GM10248 (cell line): Measurements from ENCODE around the gene BIRC7.

Source experiments
- CTCF ChIA-PET: fragments of 300-600 bp; sonication (Branson Sonifier 250); formaldehyde crosslinking; extraction: SDS; loops from one replicate; lab custom pipeline; 2021; ENCODE audit warnings: antibody characterized with exemption; lab: Yijun Ruan, JAX
- POLR2A ChIA-PET: fragments of 350-650 bp; sonication (Branson Sonifier 250); formaldehyde crosslinking; extraction: SDS; loops from one replicate; lab custom pipeline; 2020; ENCODE audit warnings: antibody characterized with exemption; lab: Yijun Ruan, JAX
- DNase-seq: peaks from one replicate; pipeline ENCODE4 v3.0.0; 2012; ENCODE audit errors: extremely low spot score
- CTCF ChIP-seq: IDR thresholded peaks from 2 replicates; pipeline ENCODE4 v1.5.1; 2012; ENCODE audit warnings: mild to moderate bottlenecking, low read depth; ENCODE audit errors: extremely low read depth, missing control alignments, control extremely low read depth

Gene BIRC7

GRCh38 chr20:63223121-63223825, 12.4 kb upstream of the BIRC7 start:
- CTCF ChIA-PET = interaction anchor here (0.6 to 4.9 kb wide), 48 partner anchors 10 to 346 kb away, joined by 3 to 76 read pairs (median 6); partner anchors contain the start of genes ARFGAP1, BIRC7, NKAIN4 and PPDPF
- DNase-seq = peak; percentile 66
- peak; percentile 78 for TF ChIP-seq CTCF
- POLR2A ChIA-PET = no interaction called here

- no peak for TF ChIP-seq CTCF
- DNase-seq = no peak
- POLR2A ChIA-PET = no interaction called here
- CTCF ChIA-PET = interaction anchor here (0.6 to 4.9 kb wide), 43 partner anchors 10 to 347 kb away, joined by 3 to 76 read pairs (median 6); partner anchors contain the start of genes ARFGAP1, BIRC7, NKAIN4 and PPDPF
These were observed 11.9 kb upstream of the BIRC7 start for GRCh38 chr20:63223826-63224207.

GRCh38 chr20:63224412-63225081, 11.2 kb upstream of the BIRC7 start:
- ChIA-PET CTCF (interaction anchor here (1.1 to 4.9 kb wide), 24 partner anchors 10 to 270 kb away, joined by 3 to 76 read pairs (median 12); partner anchors contain the start of genes ARFGAP1, BIRC7, NKAIN4 and YTHDF1), POLR2A (no interaction called here)
- TF ChIP-seq CTCF = no peak
- no peak for DNase-seq

GRCh38 chr20:63225082-63225454, 10.6 kb upstream of the BIRC7 start:
- ChIA-PET CTCF (interaction anchor here (1.6 to 4.9 kb wide), 7 partner anchors 10 to 157 kb away, joined by 3 to 76 read pairs (median 19); partner anchors contain the start of genes BIRC7, NKAIN4 and YTHDF1), POLR2A (no interaction called here)
- TF ChIP-seq CTCF = no peak
- no peak for DNase-seq

- CTCF ChIA-PET = interaction anchor here (3.5 to 4.9 kb wide), 3 partner anchors 9 to 33 kb away, joined by 19 to 76 read pairs (median 65); partner anchors contain the start of genes BIRC7 and YTHDF1
- POLR2A ChIA-PET = no interaction called here
These were observed 9.4 kb upstream of the BIRC7 start for GRCh38 chr20:63226042-63226943.

More at GRCh38 chr20:63226042-63226943, 9.4 kb upstream of the BIRC7 start:
- TF ChIP-seq CTCF = no peak
- no peak for DNase-seq
